GM12874 (cell line): ENCODE results near the gene ZW10.

Source experiments
- TF ChIP-seq, protein P1 (sequence below): IDR thresholded peaks from 2 replicates; pipeline ENCODE4 v1.5.1; 2011; ENCODE audit warnings: low read depth, mild to moderate bottlenecking, control low read depth, low read length, moderate library complexity; ENCODE audit not compliant: insufficient read depth

Gene ZW10

DNA sequence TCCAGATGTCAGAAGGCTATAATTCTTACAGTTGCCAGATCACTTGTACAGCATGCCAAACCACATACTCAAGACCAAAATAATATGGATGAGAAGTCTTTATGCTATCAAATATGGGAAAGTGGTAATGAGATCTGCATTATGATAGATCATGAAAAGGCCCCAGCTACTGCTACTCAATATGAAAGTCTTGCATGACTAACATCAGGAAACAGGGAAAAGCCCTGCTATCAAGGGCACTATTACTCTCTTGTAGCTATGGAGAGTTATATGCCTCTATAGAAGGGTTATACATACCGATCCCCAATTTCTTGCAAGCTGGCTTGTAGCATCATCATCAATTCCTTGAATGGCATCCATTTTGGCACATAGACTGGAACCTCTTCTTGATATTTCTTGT is 37.2 kb downstream of the ZW10 start:
- TF ChIP-seq, protein P1, sequence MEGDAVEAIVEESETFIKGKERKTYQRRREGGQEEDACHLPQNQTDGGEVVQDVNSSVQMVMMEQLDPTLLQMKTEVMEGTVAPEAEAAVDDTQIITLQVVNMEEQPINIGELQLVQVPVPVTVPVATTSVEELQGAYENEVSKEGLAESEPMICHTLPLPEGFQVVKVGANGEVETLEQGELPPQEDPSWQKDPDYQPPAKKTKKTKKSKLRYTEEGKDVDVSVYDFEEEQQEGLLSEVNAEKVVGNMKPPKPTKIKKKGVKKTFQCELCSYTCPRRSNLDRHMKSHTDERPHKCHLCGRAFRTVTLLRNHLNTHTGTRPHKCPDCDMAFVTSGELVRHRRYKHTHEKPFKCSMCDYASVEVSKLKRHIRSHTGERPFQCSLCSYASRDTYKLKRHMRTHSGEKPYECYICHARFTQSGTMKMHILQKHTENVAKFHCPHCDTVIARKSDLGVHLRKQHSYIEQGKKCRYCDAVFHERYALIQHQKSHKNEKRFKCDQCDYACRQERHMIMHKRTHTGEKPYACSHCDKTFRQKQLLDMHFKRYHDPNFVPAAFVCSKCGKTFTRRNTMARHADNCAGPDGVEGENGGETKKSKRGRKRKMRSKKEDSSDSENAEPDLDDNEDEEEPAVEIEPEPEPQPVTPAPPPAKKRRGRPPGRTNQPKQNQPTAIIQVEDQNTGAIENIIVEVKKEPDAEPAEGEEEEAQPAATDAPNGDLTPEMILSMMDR, result no peak

DNA sequence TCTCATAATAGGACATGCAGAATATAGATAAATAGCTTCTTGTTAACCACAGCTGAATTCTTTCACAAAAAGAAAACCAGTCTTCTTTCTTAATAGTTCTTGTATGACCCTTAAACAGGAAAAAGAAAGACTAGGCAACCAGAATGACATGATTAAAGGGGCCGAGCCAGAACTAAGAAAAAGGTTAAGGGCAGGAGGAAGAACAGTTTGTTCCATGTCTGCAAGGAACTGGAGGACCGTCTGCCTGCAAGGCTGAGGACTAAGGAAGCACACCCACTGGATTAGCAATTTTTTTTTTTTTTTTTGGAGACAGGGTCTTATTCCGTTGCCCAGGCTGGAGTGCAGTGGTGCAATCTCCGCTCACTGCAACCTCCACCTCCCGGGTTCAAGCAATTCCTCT is 41.4 kb downstream of the ZW10 start:
- TF ChIP-seq, protein P1, result no peak

DNA sequence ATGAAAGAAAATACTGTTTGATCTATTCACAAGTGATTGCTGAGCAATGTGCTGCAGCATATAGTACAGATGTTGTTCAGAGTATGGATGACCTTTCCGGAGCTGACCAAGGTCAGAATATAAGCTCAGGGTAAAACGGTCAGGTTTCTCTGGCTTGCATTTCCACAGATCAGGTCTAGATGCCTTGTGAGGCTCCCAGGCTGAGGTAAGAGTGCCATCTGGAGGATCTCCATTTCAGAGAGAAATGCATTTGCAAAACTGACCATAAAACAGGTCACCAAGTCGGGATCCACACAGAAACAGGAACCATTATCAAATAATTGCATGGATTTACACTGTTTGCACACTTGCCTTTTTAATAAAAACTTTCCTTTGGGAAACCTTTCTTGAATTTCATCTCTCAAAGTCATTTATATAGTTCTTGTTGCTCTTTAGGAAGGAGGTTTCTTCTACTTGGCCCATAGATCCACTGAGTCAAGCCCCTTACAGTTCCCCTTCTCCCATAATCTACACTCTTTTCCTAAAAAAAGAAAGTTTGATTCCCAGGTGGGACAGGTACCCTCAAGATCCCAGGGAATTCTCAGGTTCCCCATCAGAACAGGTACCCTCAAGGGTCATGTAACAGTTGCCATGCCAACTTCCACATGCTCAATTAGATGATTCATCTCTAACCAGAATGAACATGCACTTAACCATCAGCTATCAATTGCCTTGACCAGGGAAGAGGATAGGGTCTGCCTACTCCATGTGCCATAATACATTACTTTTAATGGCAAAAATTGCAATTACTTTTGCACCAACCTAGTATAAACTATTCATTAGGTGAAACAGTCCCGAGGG is 42.4 kb downstream of the ZW10 start:
- TF ChIP-seq, protein P1, result no peak

DNA sequence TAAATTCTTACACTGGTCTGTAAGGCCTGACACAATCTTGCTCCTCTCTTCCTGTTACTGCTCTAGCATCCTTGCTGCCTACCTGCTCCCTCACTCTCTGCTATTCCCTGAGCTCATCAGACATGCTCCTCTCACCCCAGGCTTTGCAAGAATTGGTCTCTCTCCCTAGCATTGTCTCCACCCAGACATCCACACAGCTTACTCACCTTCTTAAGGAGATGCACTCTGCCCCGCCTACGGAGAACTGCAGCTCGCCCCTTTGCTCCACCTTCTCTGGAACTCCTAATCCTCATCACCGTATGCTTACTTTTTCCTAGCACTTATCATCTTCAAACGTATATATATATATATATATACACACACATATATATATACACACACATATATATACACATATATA is 44.0 kb downstream of the ZW10 start:
- TF ChIP-seq, protein P1, result no peak

DNA sequence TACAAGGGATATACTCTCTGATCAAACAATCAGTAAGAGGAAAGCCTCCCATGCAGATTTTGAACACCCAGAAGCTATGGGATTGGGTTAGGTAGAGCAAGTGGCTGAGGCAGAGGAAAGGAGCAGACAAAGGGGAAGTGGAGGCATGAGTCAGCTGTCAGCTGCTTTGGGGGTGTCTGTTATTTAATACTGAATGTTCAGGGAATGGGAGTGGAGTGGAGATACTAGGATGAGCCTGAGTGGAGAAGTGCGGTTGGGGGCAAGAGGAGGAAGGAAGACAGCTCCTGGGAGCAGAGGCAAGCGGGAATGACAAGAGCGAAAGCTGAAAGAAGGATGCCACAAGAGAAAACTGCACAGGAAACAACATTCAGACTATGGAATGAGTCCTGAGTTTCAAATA is 44.7 kb downstream of the ZW10 start:
- TF ChIP-seq, protein P1, result no peak

DNA sequence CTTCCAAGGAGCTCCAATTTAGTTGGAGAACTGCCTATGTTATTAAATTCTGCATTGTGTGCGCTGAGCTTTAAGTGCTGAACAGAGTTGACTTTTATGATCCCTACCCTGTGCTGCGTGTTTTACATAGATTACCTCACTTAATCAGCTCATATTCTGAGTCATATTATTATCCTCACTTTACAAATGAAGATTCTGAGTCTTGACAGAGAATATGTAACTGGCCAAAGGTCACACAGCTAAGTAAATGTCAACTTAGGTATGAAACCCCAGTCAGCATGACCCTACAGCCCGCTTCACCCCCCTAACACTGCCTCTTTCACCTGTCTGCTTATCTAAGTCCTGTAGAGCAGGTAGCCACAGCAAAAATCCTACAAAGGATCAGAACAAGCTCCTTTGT is 47.6 kb downstream of the ZW10 start:
- TF ChIP-seq, protein P1, result no peak

DNA sequence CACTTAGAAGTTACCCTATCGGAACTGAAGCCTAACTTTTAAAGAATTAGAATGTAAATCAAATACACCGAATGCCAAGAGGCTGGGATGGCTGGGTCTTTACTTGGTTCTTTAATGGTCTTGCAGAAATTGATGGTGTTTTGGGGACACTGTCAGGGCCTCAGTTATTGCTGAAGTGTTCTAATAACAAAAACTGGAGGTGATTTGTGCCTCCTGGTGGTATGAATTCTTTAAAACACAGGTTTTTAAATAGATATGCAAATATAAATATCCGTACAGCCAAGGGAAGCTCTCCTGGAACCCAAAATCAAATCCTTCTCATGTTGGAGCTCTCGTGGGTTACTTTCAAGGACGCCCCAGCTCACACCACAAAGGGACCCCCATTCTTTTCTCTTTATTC is 48.1 kb downstream of the ZW10 start:
- TF ChIP-seq, protein P1, result no peak

DNA sequence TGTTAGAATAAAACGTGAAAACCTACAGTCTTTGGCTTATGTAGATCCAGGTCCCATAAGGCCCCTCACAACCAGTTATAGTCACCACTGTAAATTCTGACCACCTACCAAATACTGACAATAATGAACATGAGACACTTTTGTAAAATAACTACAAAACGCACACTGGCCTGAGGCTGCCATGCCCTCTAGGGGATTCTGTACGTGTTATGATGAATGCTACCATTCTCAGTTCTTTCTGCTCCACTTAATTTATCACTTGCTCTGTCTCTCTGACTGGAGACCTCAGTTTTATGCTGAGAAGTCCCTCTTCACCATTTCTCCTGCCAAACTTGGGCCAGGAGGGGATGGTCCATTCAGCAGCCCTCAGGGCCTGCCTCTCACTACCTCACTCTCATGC is 48.7 kb downstream of the ZW10 start:
- TF ChIP-seq, protein P1, result no peak
